ENCODE measurements around the gene ATP8A1.

ATP8A1 gene

GRCh38 chr4:42561031-42561430 lies 95.9 kb downstream of the ATP8A1 start:
- DNase-seq: no peak

- DNase-seq: no peak
Measured at GRCh38 chr4:42560467-42560861, 96.4 kb downstream of the ATP8A1 start.

GRCh38 chr4:42558156-42558555 lies 98.7 kb downstream of the ATP8A1 start:
- DNase-seq: no peak

GRCh38 chr4:42555828-42556227 lies 101.1 kb downstream of the ATP8A1 start:
- DNase-seq: no peak

- no peak for DNase-seq
Measured at GRCh38 chr4:42554072-42554471, 102.8 kb downstream of the ATP8A1 start.

- DNase-seq: no peak
Measured at GRCh38 chr4:42549896-42550295, 107.0 kb downstream of the ATP8A1 start.

- no peak for DNase-seq
Measured at GRCh38 chr4:42547805-42548204, 109.1 kb downstream of the ATP8A1 start.

- no peak for DNase-seq
Measured at GRCh38 chr4:42543762-42544161, 113.1 kb downstream of the ATP8A1 start.

- no peak for DNase-seq
Measured at GRCh38 chr4:42543126-42543525, 113.8 kb downstream of the ATP8A1 start.

GRCh38 chr4:42541647-42542046 lies 115.3 kb downstream of the ATP8A1 start:
- no peak for DNase-seq

GRCh38 chr4:42533042-42533441 lies 123.9 kb downstream of the ATP8A1 start:
- no peak for DNase-seq

- DNase-seq: no peak
Measured at GRCh38 chr4:42531341-42532030, 125.4 kb downstream of the ATP8A1 start.

GRCh38 chr4:42523066-42523718 lies 133.7 kb downstream of the ATP8A1 start:
- no peak for DNase-seq

GRCh38 chr4:42519803-42520417 lies 137.0 kb downstream of the ATP8A1 start:
- DNase-seq: peak; percentile 40

GRCh38 chr4:42515156-42515884 lies 141.6 kb downstream of the ATP8A1 start:
- no peak for DNase-seq

- DNase-seq: no peak
Measured at GRCh38 chr4:42513748-42514492, 143.0 kb downstream of the ATP8A1 start.

GRCh38 chr4:42512226-42512625 lies 144.7 kb downstream of the ATP8A1 start:
- no peak for DNase-seq

GRCh38 chr4:42510225-42510624 lies 146.7 kb downstream of the ATP8A1 start:
- no peak for DNase-seq

- no peak for DNase-seq
Measured at GRCh38 chr4:42501624-42502401, 155.1 kb downstream of the ATP8A1 start.

- no peak for DNase-seq
Measured at GRCh38 chr4:42498040-42498439, 158.9 kb downstream of the ATP8A1 start.

GRCh38 chr4:42497142-42497910 lies 159.6 kb downstream of the ATP8A1 start:
- DNase-seq: no peak

All from activated gamma-delta T cell treated with Interleukin-2 at 50 U/mL for 16 hours (primary cell).